Natural killer cell (primary cell): ENCODE measurements around the gene MRPS11. TPM values are rescaled to one million over a fixed set of nuclear protein-coding genes. Genes with fewer than 3 reads are reported as not detected.
"Not testable (repeated sequence)": the region's sequence is repeated elsewhere in the genome, so short reads cannot be mapped to it uniquely, and the experiment has no call there.

Source experiments
- ATAC-seq, 3 donors: fragments of 150-1000 bp in 2 of 3; fragments of 200-7000 bp in 1 of 3; cut with Tn5 transposase; 1 replicate in 1 of 3; 2 replicates in 2 of 3; pipeline ENCODE4 v1.10.0; 2021; ENCODE audit warnings: mild to moderate bottlenecking in 2 of 3, moderate library complexity in 2 of 3
- DNase-seq, 2 donors: peaks; one replicate each; pipeline versions ENCODE4 v3.0.0 to v3.0.0-alpha.2; 2013 to 2021; ENCODE audit warnings: mixed read lengths in 1 of 2
- H3K27ac ChIP-seq: one replicate; pipeline ENCODE4 v1.5.1; 2013; ENCODE audit warnings: mild to moderate bottlenecking, low read length
- H3K27me3 ChIP-seq: one replicate; pipeline ENCODE4 v1.6.1; 2013; ENCODE audit warnings: low read length; ENCODE audit not compliant: control insufficient read depth, insufficient read depth
- H3K36me3 ChIP-seq: one replicate; pipeline ENCODE4 v1.6.1; 2013; ENCODE audit warnings: low read length; ENCODE audit not compliant: control insufficient read depth, insufficient read depth
- H3K4me1 ChIP-seq: one replicate; pipeline ENCODE4 v1.6.1; 2013; ENCODE audit warnings: low read length; ENCODE audit not compliant: control insufficient read depth, insufficient read depth
- H3K4me3 ChIP-seq: one replicate; pipeline ENCODE4 v1.5.1; 2013; ENCODE audit warnings: low read length
- H3K9me3 ChIP-seq: one replicate; pipeline ENCODE4 v1.6.1; 2013; ENCODE audit warnings: low read length; ENCODE audit not compliant: control insufficient read depth, insufficient read depth
- H3K27ac Mint-ChIP-seq, 2 donors: one replicate each; pipeline ENCODE4 v1.8.0; 2022; ENCODE audit warnings: mild to moderate bottlenecking in 2 of 2, mixed read lengths in 2 of 2, moderate library complexity in 1 of 2
- H3K27me3 Mint-ChIP-seq, 2 donors: one replicate each; pipeline ENCODE4 v1.8.0; 2022; ENCODE audit warnings: low read depth in 2 of 2, mixed read lengths in 2 of 2
- H3K36me3 Mint-ChIP-seq: one replicate; pipeline ENCODE4 v1.8.0; 2022; ENCODE audit warnings: mixed read lengths
- H3K4me1 Mint-ChIP-seq, 2 donors: one replicate each; pipeline ENCODE4 v1.8.0; 2022; ENCODE audit warnings: mixed read lengths in 2 of 2
- H3K4me3 Mint-ChIP-seq: one replicate; pipeline ENCODE4 v1.8.0; 2022; ENCODE audit warnings: mild to moderate bottlenecking, moderate library complexity, mixed read lengths
- H3K9me3 Mint-ChIP-seq, 2 donors: one replicate each; pipeline ENCODE4 v1.8.0; 2022; ENCODE audit warnings: mixed read lengths in 2 of 2
- WGBS: methylation state at CpG from one replicate; pipeline ENCODE4 v1.1.7; 2013; ENCODE audit warnings: missing lambda C conversion rate; ENCODE audit not compliant: insufficient coverage; 5-methylcytosine and 5-hydroxymethylcytosine counted together
- intact Hi-C: fragments of 100-400 bp; cut with micrococcal nuclease; formaldehyde crosslinking; loops from one replicate; pipeline ENCODE4 v1.14.2; 2022
- total RNA-seq, 4 donors: library from RNA; stranded (reverse); fragments of 120-200 nt in 1 of 4; gene quantifications; one replicate each; pipeline versions ENCODE4 v1.2.3 to v1.2.4, GENCODE V29; 2013 to 2022
- TF ChIP-seq, protein P1 (sequence below): fragments of 200-600 bp; IDR thresholded peaks from one replicate; pipeline ENCODE4 v1.8.0; 2022; ENCODE audit warnings: antibody characterized with exemption

Gene MRPS11
- total RNA-seq, 3 donors from 2014 or later (not counting 1 experiment from before 2014, with no cell fraction given) = 17.0 to 27.6 (median 22.4) TPM

- H3K36me3 Mint-ChIP-seq = peaks cover 18% of the 10 kb centered on the region
- no peak overlapping the region for H3K27ac Mint-ChIP-seq
- H3K9me3 Mint-ChIP-seq = no peaks in the 10 kb centered on the region
- Histone ChIP-seq H3K27ac (no peak overlapping the region), H3K36me3 (peaks cover 24% of the 10 kb centered on the region), H3K4me1 (no peaks in the 10 kb centered on the region), H3K9me3 (no peaks in the 10 kb centered on the region), H3K27me3 (no peaks in the 10 kb centered on the region), H3K4me3 (no peak overlapping the region)
- no peak overlapping the region for H3K4me3 Mint-ChIP-seq
- DNase-seq (no peak), ATAC-seq (no peak)
- TF ChIP-seq, protein P1, sequence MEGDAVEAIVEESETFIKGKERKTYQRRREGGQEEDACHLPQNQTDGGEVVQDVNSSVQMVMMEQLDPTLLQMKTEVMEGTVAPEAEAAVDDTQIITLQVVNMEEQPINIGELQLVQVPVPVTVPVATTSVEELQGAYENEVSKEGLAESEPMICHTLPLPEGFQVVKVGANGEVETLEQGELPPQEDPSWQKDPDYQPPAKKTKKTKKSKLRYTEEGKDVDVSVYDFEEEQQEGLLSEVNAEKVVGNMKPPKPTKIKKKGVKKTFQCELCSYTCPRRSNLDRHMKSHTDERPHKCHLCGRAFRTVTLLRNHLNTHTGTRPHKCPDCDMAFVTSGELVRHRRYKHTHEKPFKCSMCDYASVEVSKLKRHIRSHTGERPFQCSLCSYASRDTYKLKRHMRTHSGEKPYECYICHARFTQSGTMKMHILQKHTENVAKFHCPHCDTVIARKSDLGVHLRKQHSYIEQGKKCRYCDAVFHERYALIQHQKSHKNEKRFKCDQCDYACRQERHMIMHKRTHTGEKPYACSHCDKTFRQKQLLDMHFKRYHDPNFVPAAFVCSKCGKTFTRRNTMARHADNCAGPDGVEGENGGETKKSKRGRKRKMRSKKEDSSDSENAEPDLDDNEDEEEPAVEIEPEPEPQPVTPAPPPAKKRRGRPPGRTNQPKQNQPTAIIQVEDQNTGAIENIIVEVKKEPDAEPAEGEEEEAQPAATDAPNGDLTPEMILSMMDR = no peak
- intact Hi-C loops = no loop called here
- no peaks in the 10 kb centered on the region for H3K27me3 Mint-ChIP-seq
- 88% methylated on average over 3 of the region's 3 CpGs for WGBS
- H3K4me1 Mint-ChIP-seq = no peaks in the 10 kb centered on the region
Observed at GRCh38 chr15:88512078-88512477, 44.6 kb downstream of the MRPS11 start.

GRCh38 chr15:88512601-88513000 lies 45.1 kb downstream of the MRPS11 start:
- no peak for DNase-seq
- Histone ChIP-seq H3K27me3 (no peaks in the 10 kb centered on the region), H3K36me3 (peaks cover 22% of the 10 kb centered on the region), H3K4me1 (no peaks in the 10 kb centered on the region), H3K9me3 (no peaks in the 10 kb centered on the region), H3K4me3 (no peak overlapping the region), H3K27ac (no peak overlapping the region)
- Mint-ChIP-seq H3K4me3 (no peak overlapping the region), H3K36me3 (peaks cover 18% of the 10 kb centered on the region), H3K9me3 (no peaks in the 10 kb centered on the region), H3K4me1 (no peaks in the 10 kb centered on the region), H3K27me3 (no peaks in the 10 kb centered on the region), H3K27ac (no peak overlapping the region)
- WGBS = 98% methylated on average over 4 of the region's 5 CpGs
- TF ChIP-seq, protein P1 = no peak
- intact Hi-C loops = no loop called here
- no peak for ATAC-seq

GRCh38 chr15:88513195-88513594 lies 45.7 kb downstream of the MRPS11 start:
- Mint-ChIP-seq H3K4me1 (no peaks in the 10 kb centered on the region), H3K9me3 (no peaks in the 10 kb centered on the region), H3K27ac (no peak overlapping the region), H3K27me3 (no peaks in the 10 kb centered on the region), H3K36me3 (peaks cover 18% of the 10 kb centered on the region), H3K4me3 (no peak overlapping the region)
- no peak overlapping the region for H3K4me3 ChIP-seq
- 75% methylated on average over 2 of the region's 5 CpGs for WGBS
- no peak for DNase-seq
- H3K27me3 ChIP-seq = no peaks in the 10 kb centered on the region
- peaks cover 22% of the 10 kb centered on the region for H3K36me3 ChIP-seq
- intact Hi-C loops = no loop called here
- H3K27ac ChIP-seq = no peak overlapping the region
- H3K9me3 ChIP-seq = no peaks in the 10 kb centered on the region
- TF ChIP-seq, protein P1 = no peak
- H3K4me1 ChIP-seq = no peaks in the 10 kb centered on the region
- no peak for ATAC-seq

GRCh38 chr15:88518903-88519302 lies 51.4 kb downstream of the MRPS11 start:
- Mint-ChIP-seq H3K9me3 (no peaks in the 10 kb centered on the region), H3K4me3 (no peak overlapping the region), H3K36me3 (no peaks in the 10 kb centered on the region), H3K4me1 (no peaks in the 10 kb centered on the region), H3K27me3 (no peaks in the 10 kb centered on the region), H3K27ac (no peak overlapping the region)
- Histone ChIP-seq H3K36me3 (peaks cover 3% of the 10 kb centered on the region), H3K27me3 (no peaks in the 10 kb centered on the region), H3K27ac (no peak overlapping the region), H3K4me1 (no peaks in the 10 kb centered on the region), H3K9me3 (no peaks in the 10 kb centered on the region), H3K4me3 (no peak overlapping the region)
- intact Hi-C loops = no loop called here
- DNase-seq = no peak
- ATAC-seq = no peak
- TF ChIP-seq, protein P1 = no peak
- 85% methylated on average over 3 of the region's 3 CpGs for whole genome bisulfite sequencing

- H3K27me3 Mint-ChIP-seq, DNase-seq, H3K9me3 ChIP-seq, H3K4me1 ChIP-seq, H3K4me3 Mint-ChIP-seq, H3K27me3 ChIP-seq, ATAC-seq, H3K4me1 Mint-ChIP-seq, H3K4me3 ChIP-seq, H3K27ac Mint-ChIP-seq, H3K9me3 Mint-ChIP-seq, H3K27ac ChIP-seq, intact Hi-C loops: not testable (repeated sequence)
- peaks cover 22% of the 10 kb centered on the region for H3K36me3 Mint-ChIP-seq
- 98% methylated on average over 23 of the region's 23 CpGs for WGBS
- H3K36me3 ChIP-seq = peaks cover 22% of the 10 kb centered on the region
Observed at GRCh38 chr15:88524094-88524493, 56.6 kb downstream of the MRPS11 start.
